Colonic mucosa (tissue), 4 donors: ENCODE data around the gene UVSSA. TPM values are rescaled to one million over a fixed set of nuclear protein-coding genes. Genes with fewer than 3 reads are reported as not detected.

ENCODE experiments used
- DNase-seq: peaks from one replicate; pipeline ENCODE4 v3.0.0-alpha.2; 2020
- H3K27ac ChIP-seq: fragments of 200-600 bp; one replicate; pipeline ENCODE4 v1.8.0; 2021
- H3K27me3 ChIP-seq: fragments of 200-600 bp; one replicate; pipeline ENCODE4 v1.8.0; 2021
- H3K36me3 ChIP-seq: fragments of 200-600 bp; one replicate; pipeline ENCODE4 v1.8.0; 2021
- H3K4me1 ChIP-seq: fragments of 200-600 bp; one replicate; pipeline ENCODE4 v1.8.0; 2021; ENCODE audit warnings: mild to moderate bottlenecking
- H3K4me3 ChIP-seq: fragments of 200-600 bp; one replicate; pipeline ENCODE4 v1.8.0; 2021
- H3K9ac ChIP-seq, 2 donors: one replicate each; pipeline ENCODE4 v1.7.0; 2013; ENCODE audit warnings: control low read depth in 2 of 2, low read depth in 2 of 2, low read length in 2 of 2
- H3K9me3 ChIP-seq: fragments of 200-600 bp; one replicate; pipeline ENCODE4 v1.8.0; 2021
- CTCF ChIP-seq: fragments of 200-600 bp; IDR thresholded peaks from one replicate; pipeline ENCODE4 v1.8.0; 2022; ENCODE audit warnings: antibody characterized with exemption, mild to moderate bottlenecking
- intact Hi-C: fragments of 100-400 bp; cut with DNase I; formaldehyde crosslinking; loops from one replicate; pipeline ENCODE4 v1.14.1; 2022
- total RNA-seq, 2 donors: library from RNA; stranded (reverse); fragmentation: NEBNext Ultra II Directional in 1 of 2; extraction: Animal tissue kit (Norgen Biotek cat#: 25700) in 1 of 2; gene quantifications; one replicate each; pipeline ENCODE4 v1.2.1, GENCODE V29; 2021
- donor health status: healthy.
- donor health status: DM: no; HTN: no; CAD: no.
- donor health status: DM: no; HTN: no; CAD: no.

The UVSSA gene
- total RNA-seq, 2 donors from 2014 or later = 16.7 to 55.7 TPM

- no peaks in the 10 kb centered on the region for H3K4me1 ChIP-seq
- H3K27ac ChIP-seq = no peak overlapping the region
- intact Hi-C loops = no loop called here
- H3K27me3 ChIP-seq = no peaks in the 10 kb centered on the region
- H3K9ac ChIP-seq = no peak overlapping the region
- no peaks in the 10 kb centered on the region for H3K9me3 ChIP-seq
- H3K4me3 ChIP-seq = no peak overlapping the region
- peaks cover 23% of the 10 kb centered on the region for H3K36me3 ChIP-seq
- TF ChIP-seq CTCF = no peak
- DNase-seq = no peak
Observed at GRCh38 chr4:1315306-1315705, 31.7 kb upstream of the UVSSA start.

- no peak overlapping the region for H3K27ac ChIP-seq
- H3K4me1 ChIP-seq = no peaks in the 10 kb centered on the region
- no peaks in the 10 kb centered on the region for H3K9me3 ChIP-seq
- intact Hi-C loops = no loop called here
- DNase-seq = no peak
- no peak for TF ChIP-seq CTCF
- H3K27me3 ChIP-seq = no peaks in the 10 kb centered on the region
- H3K36me3 ChIP-seq = peaks cover 23% of the 10 kb centered on the region
- H3K4me3 ChIP-seq = no peak overlapping the region
- H3K9ac ChIP-seq = no peak overlapping the region
Observed at GRCh38 chr4:1315836-1316536, 31.0 kb upstream of the UVSSA start.

GRCh38 chr4:1316537-1317168 is 30.4 kb upstream of the UVSSA start:
- H3K36me3 ChIP-seq = peaks cover 23% of the 10 kb centered on the region
- no peak for TF ChIP-seq CTCF
- H3K4me1 ChIP-seq = no peaks in the 10 kb centered on the region
- no peak for DNase-seq
- intact Hi-C loops = no loop called here
- H3K9me3 ChIP-seq = no peaks in the 10 kb centered on the region
- H3K4me3 ChIP-seq = no peak overlapping the region
- H3K9ac ChIP-seq = no peak overlapping the region
- no peaks in the 10 kb centered on the region for H3K27me3 ChIP-seq
- H3K27ac ChIP-seq = no peak overlapping the region

- H3K36me3 ChIP-seq = peaks cover 22% of the 10 kb centered on the region
- DNase-seq = no peak
Observed at GRCh38 chr4:1317177-1318045, 29.6 kb upstream of the UVSSA start.

More at GRCh38 chr4:1317177-1318045, 29.6 kb upstream of the UVSSA start:
- H3K4me1 ChIP-seq = no peaks in the 10 kb centered on the region
- no peak for TF ChIP-seq CTCF
- no peak overlapping the region for H3K4me3 ChIP-seq
- no peak overlapping the region for H3K27ac ChIP-seq
- H3K9ac ChIP-seq = no peak overlapping the region
- intact Hi-C loops = no loop called here
- H3K9me3 ChIP-seq = no peaks in the 10 kb centered on the region
- H3K27me3 ChIP-seq = no peaks in the 10 kb centered on the region
